ENCODE results near the gene ZBTB40. TPM values are rescaled to one million over a fixed set of nuclear protein-coding genes. Genes with fewer than 3 reads are reported as not detected.

The ZBTB40 gene
- total RNA-seq, 4 donors from 2014 or later, result 12.0 to 17.3 (median 12.5) TPM

DNA sequence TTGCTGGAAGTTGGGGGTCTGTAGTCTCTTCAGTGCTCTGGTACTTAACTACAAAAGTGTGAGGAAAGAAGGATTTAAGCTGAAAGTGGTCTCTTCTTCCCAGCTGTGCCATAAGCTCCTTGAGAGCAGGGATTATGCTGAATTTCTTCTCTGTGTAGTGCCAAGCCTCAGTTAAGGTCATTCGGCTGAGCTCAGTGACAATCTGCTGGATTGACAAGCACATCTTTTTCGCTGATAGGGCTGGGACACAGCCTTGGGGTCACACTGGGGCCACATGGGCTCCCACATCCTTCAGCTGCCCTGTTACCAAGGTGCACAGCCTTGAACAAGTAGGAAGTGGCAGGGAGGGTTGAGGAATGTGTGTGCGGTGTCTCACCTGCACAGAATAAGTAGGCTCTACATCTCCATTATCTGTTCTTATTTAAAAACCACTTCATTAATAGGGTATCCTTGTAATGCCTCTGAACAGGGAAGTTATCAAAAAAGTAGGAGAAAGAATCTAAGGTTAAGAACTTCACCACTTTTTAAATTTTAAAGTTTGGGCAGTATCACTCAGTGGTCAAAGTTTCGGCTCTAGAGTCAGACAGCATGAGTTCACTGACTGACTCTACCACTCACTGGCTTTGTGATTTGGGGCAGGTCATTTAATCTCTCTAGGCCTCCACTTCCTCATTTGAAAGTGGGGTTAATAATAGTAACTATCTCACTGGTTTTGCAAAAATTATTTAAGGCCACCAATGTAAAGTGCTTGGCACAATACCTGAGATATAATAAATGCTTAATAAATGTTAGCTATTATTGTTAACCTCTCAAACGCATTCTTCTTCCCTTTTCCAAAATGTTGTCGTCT is 10.3 kb downstream of the ZBTB40 start:
- no peaks in the 10 kb centered on the region for H3K36me3 ChIP-seq
- no peaks in the 10 kb centered on the region for H3K27me3 ChIP-seq
- DNase-seq, result no peak
- intact Hi-C loops (cut with DNase I; ENCODE audit: low total_unique reads), result no loop called here
- H3K9me3 ChIP-seq, result no peaks in the 10 kb centered on the region
- H3K4me3 ChIP-seq, result no peak overlapping the region
- in situ Hi-C loops (cut with MboI; ENCODE audit: low sequenced_read_pairs in 4 of 4), result no loop called here
- ATAC-seq, result no peak
- no peak overlapping the region for H3K27ac ChIP-seq
- TF ChIP-seq, protein P1, sequence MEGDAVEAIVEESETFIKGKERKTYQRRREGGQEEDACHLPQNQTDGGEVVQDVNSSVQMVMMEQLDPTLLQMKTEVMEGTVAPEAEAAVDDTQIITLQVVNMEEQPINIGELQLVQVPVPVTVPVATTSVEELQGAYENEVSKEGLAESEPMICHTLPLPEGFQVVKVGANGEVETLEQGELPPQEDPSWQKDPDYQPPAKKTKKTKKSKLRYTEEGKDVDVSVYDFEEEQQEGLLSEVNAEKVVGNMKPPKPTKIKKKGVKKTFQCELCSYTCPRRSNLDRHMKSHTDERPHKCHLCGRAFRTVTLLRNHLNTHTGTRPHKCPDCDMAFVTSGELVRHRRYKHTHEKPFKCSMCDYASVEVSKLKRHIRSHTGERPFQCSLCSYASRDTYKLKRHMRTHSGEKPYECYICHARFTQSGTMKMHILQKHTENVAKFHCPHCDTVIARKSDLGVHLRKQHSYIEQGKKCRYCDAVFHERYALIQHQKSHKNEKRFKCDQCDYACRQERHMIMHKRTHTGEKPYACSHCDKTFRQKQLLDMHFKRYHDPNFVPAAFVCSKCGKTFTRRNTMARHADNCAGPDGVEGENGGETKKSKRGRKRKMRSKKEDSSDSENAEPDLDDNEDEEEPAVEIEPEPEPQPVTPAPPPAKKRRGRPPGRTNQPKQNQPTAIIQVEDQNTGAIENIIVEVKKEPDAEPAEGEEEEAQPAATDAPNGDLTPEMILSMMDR (IDR thresholded peaks at IDR 0.05 in 4 of 5, conservative IDR thresholded peaks at IDR 0.05 in 1 of 5), result no peak
- TF ChIP-seq POLR2A (IDR thresholded peaks at IDR 0.05), result no peak
- H3K4me1 ChIP-seq, result peaks cover 30 to 38% of the 10 kb centered on the region in 2 donors

DNA sequence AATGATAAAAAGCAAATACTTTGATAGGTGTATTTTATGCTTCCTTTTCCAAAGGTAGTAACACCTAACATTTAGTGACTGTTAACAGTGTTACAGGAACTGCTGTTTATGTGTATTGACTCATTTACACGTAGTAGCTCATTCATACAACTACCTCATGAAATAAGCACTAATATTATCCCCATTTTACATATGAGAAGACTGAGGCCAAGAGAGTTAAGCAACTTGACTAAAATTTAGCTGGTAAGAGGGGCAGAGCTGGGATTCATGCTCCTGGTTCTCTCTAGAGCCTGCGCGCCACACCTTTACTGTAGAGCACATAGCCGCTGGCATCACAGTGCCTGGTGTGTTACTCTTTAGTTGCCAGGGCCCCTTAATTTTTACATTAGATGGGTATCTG is 11.3 kb downstream of the ZBTB40 start:
- in situ Hi-C loops (cut with MboI; ENCODE audit: low sequenced_read_pairs in 4 of 4), result no loop called here
- ATAC-seq (no peak), DNase-seq (no peak)
- Histone ChIP-seq H3K36me3 (no peaks in the 10 kb centered on the region), H3K4me1 (peaks cover 22 to 27% of the 10 kb centered on the region in 2 donors), H3K4me3 (no peak overlapping the region), H3K27ac (no peak overlapping the region), H3K27me3 (no peaks in the 10 kb centered on the region), H3K9me3 (no peaks in the 10 kb centered on the region)
- TF ChIP-seq, protein P1 (IDR thresholded peaks at IDR 0.05 in 4 of 5, conservative IDR thresholded peaks at IDR 0.05 in 1 of 5), result no peak
- TF ChIP-seq POLR2A (IDR thresholded peaks at IDR 0.05), result no peak
- intact Hi-C loops (cut with DNase I; ENCODE audit: low total_unique reads), result no loop called here

DNA sequence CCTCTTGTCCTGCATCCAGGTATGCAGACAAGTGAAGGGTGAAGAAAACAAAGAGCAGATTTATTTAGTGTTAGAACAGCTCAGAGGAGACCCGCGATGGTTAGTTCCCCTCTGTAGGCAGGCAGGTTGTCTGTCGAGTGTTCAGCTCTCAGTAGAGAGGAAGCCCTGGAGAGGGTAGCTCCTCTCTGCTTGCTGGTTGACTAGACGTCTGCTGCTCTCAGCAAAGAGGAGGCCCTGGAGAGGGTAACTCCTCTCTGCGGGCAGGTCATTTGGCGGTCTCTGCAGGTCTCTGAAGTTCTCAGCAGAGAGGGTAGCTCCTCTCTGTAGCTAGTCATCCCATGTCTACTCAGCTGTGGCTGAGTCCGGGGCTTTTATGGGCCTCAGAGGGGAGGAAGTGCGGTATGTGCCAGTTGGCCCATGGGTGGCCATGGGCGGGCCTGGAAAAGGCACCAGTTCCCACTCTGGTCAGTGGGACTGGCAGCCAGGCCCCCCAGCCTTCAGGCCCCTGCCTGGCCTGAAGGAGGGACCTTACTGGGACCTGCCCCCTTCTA is 13.4 kb downstream of the ZBTB40 start:
- Histone ChIP-seq H3K4me1 (peaks cover 29 to 34% of the 10 kb centered on the region in 2 donors), H3K27me3 (no peaks in the 10 kb centered on the region), H3K9me3 (no peaks in the 10 kb centered on the region), H3K27ac (no peak overlapping the region), H3K4me3 (no peak overlapping the region), H3K36me3 (no peaks in the 10 kb centered on the region)
- in situ Hi-C loops (cut with MboI; ENCODE audit: low sequenced_read_pairs in 4 of 4), result no loop called here
- ATAC-seq (no peak), DNase-seq (no peak)
- TF ChIP-seq POLR2A (IDR thresholded peaks at IDR 0.05), result no peak
- TF ChIP-seq, protein P1 (IDR thresholded peaks at IDR 0.05 in 4 of 5, conservative IDR thresholded peaks at IDR 0.05 in 1 of 5), result no peak
- intact Hi-C loops (cut with DNase I; ENCODE audit: low total_unique reads), result no loop called here

DNA sequence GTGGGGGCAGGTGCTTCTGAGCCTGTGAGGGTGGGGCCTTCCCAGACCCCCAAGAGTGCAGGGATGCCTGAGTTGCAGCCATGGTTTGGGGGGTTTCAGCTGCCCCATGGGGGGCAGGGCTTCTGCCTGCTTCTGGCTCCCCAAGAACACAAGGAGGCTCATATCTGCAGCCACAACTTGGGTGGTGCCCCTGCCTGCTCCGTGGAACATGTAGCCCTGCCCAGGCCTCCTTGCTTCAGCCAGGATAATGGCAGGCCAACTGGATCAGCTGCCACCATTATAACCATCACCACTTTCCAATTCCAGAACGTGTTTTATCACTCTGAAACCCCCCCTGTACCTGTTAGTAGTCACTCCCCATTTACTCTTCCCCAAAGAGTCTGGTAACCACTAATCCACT is 14.0 kb downstream of the ZBTB40 start:
- Histone ChIP-seq H3K9me3 (no peaks in the 10 kb centered on the region), H3K27ac (no peak overlapping the region), H3K36me3 (no peaks in the 10 kb centered on the region), H3K4me3 (no peak overlapping the region), H3K27me3 (no peaks in the 10 kb centered on the region), H3K4me1 (peaks cover 35 to 40% of the 10 kb centered on the region in 2 donors)
- in situ Hi-C loops (cut with MboI; ENCODE audit: low sequenced_read_pairs in 4 of 4) (no loop called here), intact Hi-C loops (cut with DNase I; ENCODE audit: low total_unique reads) (no loop called here)
- no peak for DNase-seq
- TF ChIP-seq, protein P1 (IDR thresholded peaks at IDR 0.05 in 4 of 5, conservative IDR thresholded peaks at IDR 0.05 in 1 of 5), result no peak
- TF ChIP-seq POLR2A (IDR thresholded peaks at IDR 0.05), result no peak
- ATAC-seq, result no peak

All from gastrocnemius medialis (tissue), 4 donors.